Activated CD8-positive, alpha-beta memory T cell treated with anti-CD3 and anti-CD28 coated beads, Interleukin-2, amount 10 ng/mL, durations not matched to agents 7 days and 5 days (primary cell): ENCODE measurements around the gene MT3. TPM values are rescaled to one million over a fixed set of nuclear protein-coding genes. Genes with fewer than 3 reads are reported as not detected.

Experiments
- ATAC-seq: fragments of 150-1000 bp; cut with Tn5 transposase; one replicate; pipeline ENCODE4 v1.10.0; 2021; ENCODE audit warnings: moderate library complexity
- CTCF ChIA-PET: fragments of 350-600 bp; sonication (Branson Sonifier 250); formaldehyde crosslinking; loops from one replicate; lab custom pipeline; 2021; ENCODE audit warnings: antibody characterized with exemption; lab: Charles Lee
- DNase-seq: peaks from one replicate; pipeline ENCODE4 v3.0.0-alpha.2; 2020
- H3K27ac Mint-ChIP-seq: one replicate; pipeline ENCODE4 v1.8.0; 2021; ENCODE audit warnings: mild to moderate bottlenecking, mixed read lengths
- H3K27me3 Mint-ChIP-seq: one replicate; pipeline ENCODE4 v1.8.0; 2021; ENCODE audit warnings: mixed read lengths
- H3K36me3 Mint-ChIP-seq: one replicate; pipeline ENCODE4 v1.8.0; 2021; ENCODE audit warnings: mild to moderate bottlenecking, mixed read lengths
- H3K4me1 Mint-ChIP-seq: one replicate; pipeline ENCODE4 v1.8.0; 2021; ENCODE audit warnings: mixed read lengths
- H3K4me3 Mint-ChIP-seq: one replicate; pipeline ENCODE4 v1.8.0; 2021; ENCODE audit warnings: mild to moderate bottlenecking, moderate library complexity, mixed read lengths
- H3K9me3 Mint-ChIP-seq: one replicate; pipeline ENCODE4 v1.8.0; 2022; ENCODE audit warnings: low read depth, mixed read lengths
- total RNA-seq, 2 experiments: library from RNA; stranded (reverse); gene quantifications; one replicate each; pipeline ENCODE4 v1.2.3, GENCODE V29; 2021

The MT3 gene
- total RNA-seq, 2 experiments from 2014 or later, result 3.6 TPM; not detected in 1

DNA sequence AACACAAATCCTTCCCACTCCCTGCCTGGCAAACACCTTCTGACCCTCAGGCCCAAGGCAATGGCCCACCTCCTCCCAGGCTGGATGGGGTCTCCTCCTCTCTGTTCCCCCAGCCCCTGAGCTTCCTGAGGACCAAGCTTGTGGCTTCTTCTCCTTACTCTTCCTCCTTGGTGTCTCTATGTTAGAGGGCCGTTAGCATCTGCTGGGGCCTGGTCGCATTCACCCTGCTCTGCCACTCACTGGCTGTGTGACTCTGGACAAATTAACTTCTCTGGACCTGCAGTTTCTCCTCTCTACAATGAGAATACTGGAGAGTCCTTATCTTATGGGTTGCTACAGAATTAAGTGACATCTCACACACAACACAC is 18.3 kb downstream of the MT3 start:
- Mint-ChIP-seq H3K9me3 (no peaks in the 10 kb centered on the region), H3K36me3 (no peaks in the 10 kb centered on the region), H3K27ac (peak overlapping the region; percentile 76), H3K4me1 (peaks cover 49% of the 10 kb centered on the region), H3K27me3 (no peaks in the 10 kb centered on the region), H3K4me3 (peak overlapping the region; percentile 60)
- DNase-seq (no peak), ATAC-seq (no peak)
- CTCF ChIA-PET, result interaction anchor here (1.5 to 3.9 kb wide), 4 partner anchors 31 to 94 kb away, joined by 5 to 15 read pairs (median 8); no protein-coding TSS in a partner anchor

DNA sequence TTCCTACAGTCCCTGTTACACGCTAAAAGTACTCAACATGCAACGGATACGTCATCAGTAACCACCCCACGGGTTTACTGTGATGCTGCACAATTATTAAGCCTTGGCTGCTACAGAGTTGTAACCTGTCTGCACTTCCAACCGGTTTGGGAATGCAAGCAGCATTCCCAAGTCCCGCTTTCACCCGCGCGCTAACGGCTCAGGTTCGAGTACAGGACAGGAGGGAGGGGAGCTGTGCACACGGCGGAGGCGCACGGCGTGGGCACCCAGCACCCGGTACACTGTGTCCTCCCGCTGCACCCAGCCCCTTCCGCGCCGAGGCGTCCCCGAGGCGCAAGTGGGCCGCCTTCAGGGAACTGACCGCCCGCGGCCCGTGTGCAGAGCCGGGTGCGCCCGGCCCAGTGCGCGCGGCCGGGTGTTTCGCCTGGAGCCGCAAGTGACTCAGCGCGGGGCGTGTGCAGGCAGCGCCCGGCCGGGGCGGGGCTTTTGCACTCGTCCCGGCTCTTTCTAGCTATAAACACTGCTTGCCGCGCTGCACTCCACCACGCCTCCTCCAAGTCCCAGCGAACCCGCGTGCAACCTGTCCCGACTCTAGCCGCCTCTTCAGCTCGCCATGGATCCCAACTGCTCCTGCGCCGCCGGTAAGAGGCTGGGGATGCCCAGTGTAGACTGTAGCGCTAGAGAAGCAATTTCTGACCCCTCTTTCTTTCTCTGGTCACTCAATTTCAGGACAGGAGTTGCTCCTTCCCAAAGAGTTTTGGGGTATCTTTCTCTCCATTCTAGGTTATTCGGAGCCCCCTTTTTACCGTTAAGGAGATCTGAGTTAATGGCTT is 18.9 kb downstream of the MT3 start, which contains the start of gene MT2A:
TSS of gene MT2A (plus strand) at position 542 of the 833 bp plus-strand sequence. CDS start at position 614, 72 bp downstream.
- Mint-ChIP-seq H3K4me3 (peak within 1 kb of the TSS; percentile 95), H3K4me1 (peaks cover 50% of the 10 kb centered on the region), H3K36me3 (no peaks in the 10 kb centered on the region), H3K9me3 (no peaks in the 10 kb centered on the region), H3K27me3 (no peaks in the 10 kb centered on the region), H3K27ac (peak within 1 kb of the TSS; percentile 94)
- ATAC-seq, result peak; percentile 93
- CTCF ChIA-PET, result interaction anchor here (0.7 to 3.9 kb wide), 7 partner anchors 8 to 94 kb away, joined by 3 to 15 read pairs (median 6); no protein-coding TSS in a partner anchor
- peak; percentile 96 for DNase-seq

DNA sequence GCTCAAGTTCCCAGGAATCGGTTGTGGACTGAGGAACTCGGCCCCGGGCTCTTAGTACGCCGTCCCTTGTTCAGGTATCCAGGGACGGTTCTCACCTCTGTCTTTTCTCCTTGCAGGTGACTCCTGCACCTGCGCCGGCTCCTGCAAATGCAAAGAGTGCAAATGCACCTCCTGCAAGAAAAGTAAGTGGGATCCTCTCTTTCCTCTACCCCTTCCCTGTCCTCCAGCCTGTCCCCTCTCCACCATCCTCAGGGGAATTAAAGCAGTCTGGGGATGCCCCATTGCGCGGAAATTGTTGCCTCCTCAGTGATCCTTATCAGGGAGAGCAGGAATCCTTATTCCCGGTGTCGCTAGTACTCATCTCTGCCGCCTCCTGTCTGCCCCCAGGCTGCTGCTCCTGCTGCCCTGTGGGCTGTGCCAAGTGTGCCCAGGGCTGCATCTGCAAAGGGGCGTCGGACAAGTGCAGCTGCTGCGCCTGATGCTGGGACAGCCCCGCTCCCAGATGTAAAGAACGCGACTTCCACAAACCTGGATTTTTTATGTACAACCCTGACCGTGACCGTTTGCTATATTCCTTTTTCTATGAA is 19.6 kb downstream of the MT3 start:
- H3K27ac Mint-ChIP-seq, result peak overlapping the region; percentile 94
- no peak for DNase-seq
- H3K4me1 Mint-ChIP-seq, result peaks cover 54% of the 10 kb centered on the region
- H3K27me3 Mint-ChIP-seq, result no peaks in the 10 kb centered on the region
- no peaks in the 10 kb centered on the region for H3K36me3 Mint-ChIP-seq
- CTCF ChIA-PET, result interaction anchor here (1.5 to 3.9 kb wide), 4 partner anchors 8 to 93 kb away, joined by 3 to 15 read pairs (median 8); no protein-coding TSS in a partner anchor
- peak overlapping the region; percentile 95 for H3K4me3 Mint-ChIP-seq
- no peaks in the 10 kb centered on the region for H3K9me3 Mint-ChIP-seq
- ATAC-seq, result no peak

DNA sequence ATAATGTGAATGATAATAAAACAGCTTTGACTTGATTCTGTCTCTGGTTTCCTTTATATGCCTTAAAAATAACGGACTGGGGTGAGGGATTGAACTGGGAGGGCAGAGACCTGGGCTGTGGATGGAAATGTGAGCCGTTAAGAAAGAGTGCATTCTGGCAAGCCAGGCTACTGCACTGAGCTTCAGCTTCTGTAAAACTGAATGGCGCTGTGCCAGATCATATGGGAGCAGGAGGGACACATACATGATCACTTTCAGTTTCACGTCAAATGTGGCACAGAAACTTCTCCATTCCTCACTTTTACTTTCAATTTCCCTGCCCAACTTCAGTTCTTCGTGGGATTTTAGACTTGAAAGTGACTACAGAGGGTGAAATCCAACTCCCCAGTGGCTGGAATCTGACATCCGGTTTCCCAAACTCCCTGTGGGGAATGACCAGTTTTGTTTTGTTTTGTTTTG is 20.2 kb downstream of the MT3 start:
- H3K4me1 Mint-ChIP-seq, result peaks cover 59% of the 10 kb centered on the region
- CTCF ChIA-PET, result interaction anchor here (0.8 to 3.9 kb wide), 5 partner anchors 9 to 92 kb away, joined by 3 to 15 read pairs (median 6); no protein-coding TSS in a partner anchor
- H3K27ac Mint-ChIP-seq, result peak overlapping the region; percentile 94
- no peaks in the 10 kb centered on the region for H3K36me3 Mint-ChIP-seq
- peak; percentile 46 for ATAC-seq
- no peaks in the 10 kb centered on the region for H3K27me3 Mint-ChIP-seq
- peak overlapping the region; percentile 95 for H3K4me3 Mint-ChIP-seq
- peak; percentile 83 for DNase-seq
- no peaks in the 10 kb centered on the region for H3K9me3 Mint-ChIP-seq

DNA sequence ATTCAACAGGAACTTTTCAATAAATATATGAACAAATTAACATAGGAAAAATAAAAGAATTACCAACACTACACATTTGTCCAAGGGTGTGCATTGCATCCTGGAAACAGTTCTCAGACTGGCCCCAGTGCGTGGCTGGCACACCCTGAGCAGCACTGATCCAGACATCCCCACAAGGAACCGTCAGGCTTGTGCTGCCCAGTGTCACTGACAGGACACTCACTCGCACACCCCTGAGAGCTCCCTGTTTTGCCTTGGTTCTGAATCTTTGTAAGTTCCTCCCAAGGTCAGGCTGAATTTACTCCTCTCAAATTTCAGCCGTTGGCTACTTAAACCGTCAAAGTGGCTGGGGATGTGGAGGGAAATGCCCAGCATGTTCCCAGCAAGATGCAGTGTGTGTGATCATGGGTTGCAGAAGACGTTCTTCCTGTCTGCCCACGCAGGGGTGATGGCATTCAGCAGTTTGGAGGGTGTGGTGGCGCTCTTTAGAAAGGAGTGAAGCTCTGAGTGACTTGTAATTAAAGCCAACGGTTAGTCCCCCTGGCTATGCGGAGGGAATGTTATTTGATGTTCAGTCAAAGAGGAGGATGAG is 20.8 kb downstream of the MT3 start:
- ATAC-seq (peak; percentile 17), DNase-seq (peak; percentile 75)
- H3K27ac Mint-ChIP-seq, result peak overlapping the region; percentile 94
- H3K4me3 Mint-ChIP-seq, result peak overlapping the region; percentile 95
- H3K9me3 Mint-ChIP-seq, result no peaks in the 10 kb centered on the region
- CTCF ChIA-PET, result interaction anchor here (0.8 to 2.7 kb wide), 3 partner anchors 9 to 92 kb away, joined by 3 to 10 read pairs (median 6); no protein-coding TSS in a partner anchor
- peaks cover 66% of the 10 kb centered on the region for H3K4me1 Mint-ChIP-seq
- H3K27me3 Mint-ChIP-seq, result no peaks in the 10 kb centered on the region
- H3K36me3 Mint-ChIP-seq, result no peaks in the 10 kb centered on the region

DNA sequence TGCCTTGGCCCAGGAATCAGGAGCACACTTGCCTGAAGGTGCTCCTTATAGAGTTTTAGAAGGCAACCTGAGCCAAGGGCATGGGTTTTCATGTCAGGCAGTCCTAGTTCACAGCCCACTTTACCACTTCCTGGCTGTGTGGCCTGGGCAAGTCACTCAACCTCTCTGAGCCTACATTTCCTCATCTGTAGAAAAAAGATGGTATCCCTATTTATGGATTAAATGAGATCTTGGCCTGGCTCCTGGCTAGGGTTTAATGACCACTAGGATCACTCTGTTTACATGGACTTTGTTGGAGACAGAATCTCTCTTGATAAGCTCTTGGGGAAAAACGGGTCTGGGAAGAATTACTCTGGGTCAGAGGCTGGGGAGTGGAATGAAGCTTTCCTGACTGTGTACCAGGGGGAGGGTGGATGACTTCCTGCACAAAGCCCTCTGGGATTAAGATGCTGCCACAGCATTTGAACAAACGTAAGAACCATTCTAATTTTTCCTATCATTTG is 21.3 kb downstream of the MT3 start:
- no peaks in the 10 kb centered on the region for H3K27me3 Mint-ChIP-seq
- H3K4me1 Mint-ChIP-seq, result peaks cover 69% of the 10 kb centered on the region
- no peaks in the 10 kb centered on the region for H3K9me3 Mint-ChIP-seq
- peak overlapping the region; percentile 95 for H3K4me3 Mint-ChIP-seq
- ATAC-seq (no peak), DNase-seq (peak; percentile 74)
- CTCF ChIA-PET, result interaction anchor here (2.0 to 4.1 kb wide), 4 partner anchors 10 to 91 kb away, joined by 6 to 12 read pairs (median 9); no protein-coding TSS in a partner anchor
- no peaks in the 10 kb centered on the region for H3K36me3 Mint-ChIP-seq
- H3K27ac Mint-ChIP-seq, result peak overlapping the region; percentile 94

DNA sequence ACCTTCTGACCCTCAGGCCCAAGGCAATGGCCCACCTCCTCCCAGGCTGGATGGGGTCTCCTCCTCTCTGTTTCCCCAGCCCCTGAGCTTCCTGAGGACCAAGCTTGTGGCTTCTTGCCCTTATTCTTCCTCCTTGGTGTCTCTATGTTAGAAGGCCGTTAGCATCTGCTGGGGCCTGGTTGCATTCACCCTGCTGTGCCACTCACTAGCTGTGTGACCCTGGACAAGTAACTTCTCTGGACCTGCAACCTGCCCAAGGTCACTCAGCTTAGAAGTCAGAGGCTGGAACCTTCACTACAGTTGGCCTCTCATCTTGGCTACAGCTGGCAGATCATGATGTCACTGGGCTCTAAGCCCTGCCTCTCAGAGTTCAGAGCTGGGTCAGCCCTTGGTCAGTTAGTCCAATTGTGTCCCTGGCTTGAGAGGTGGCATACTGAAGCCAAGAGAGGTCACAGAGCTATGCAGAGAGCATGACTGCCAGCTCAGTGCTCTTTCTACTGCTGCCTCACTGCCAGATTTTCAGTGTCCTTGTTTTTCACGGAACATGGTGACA is 22.0 kb downstream of the MT3 start:
- Mint-ChIP-seq H3K4me1 (peaks cover 71% of the 10 kb centered on the region), H3K4me3 (no peak overlapping the region), H3K9me3 (no peaks in the 10 kb centered on the region), H3K27me3 (no peaks in the 10 kb centered on the region), H3K36me3 (no peaks in the 10 kb centered on the region), H3K27ac (peak overlapping the region; percentile 58)
- ATAC-seq (no peak), DNase-seq (no peak)
- CTCF ChIA-PET, result interaction anchor here (1.9 to 4.1 kb wide), 4 partner anchors 11 to 90 kb away, joined by 6 to 12 read pairs (median 8); partner anchors contain the start of gene MT1E

DNA sequence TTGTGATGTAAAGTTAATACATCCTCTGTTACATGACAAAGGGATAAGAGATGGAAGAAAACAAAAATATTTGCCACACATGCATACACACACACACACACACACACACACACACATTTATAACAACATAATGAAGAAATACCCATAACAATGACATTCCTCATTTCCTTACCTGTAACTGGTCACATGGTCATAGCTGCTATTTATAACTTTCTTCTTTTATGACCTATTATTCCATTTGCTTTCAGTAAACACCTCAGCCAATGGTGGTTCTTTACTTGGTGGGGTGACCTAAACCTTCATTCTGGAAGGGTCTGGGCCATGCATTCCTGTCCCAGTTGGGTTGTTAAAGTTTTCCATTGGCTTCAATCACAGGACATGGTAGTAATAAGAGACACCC is 24.4 kb downstream of the MT3 start:
- ATAC-seq (no peak), DNase-seq (no peak)
- Mint-ChIP-seq H3K4me1 (peaks cover 67% of the 10 kb centered on the region), H3K36me3 (no peaks in the 10 kb centered on the region), H3K4me3 (no peak overlapping the region), H3K27me3 (peaks cover 14% of the 10 kb centered on the region), H3K27ac (no peak overlapping the region), H3K9me3 (no peaks in the 10 kb centered on the region)
- CTCF ChIA-PET, result interaction anchor here (4.1 kb wide), 1 partner anchor 37 kb away, joined by 12 read pairs; no protein-coding TSS in a partner anchor

DNA sequence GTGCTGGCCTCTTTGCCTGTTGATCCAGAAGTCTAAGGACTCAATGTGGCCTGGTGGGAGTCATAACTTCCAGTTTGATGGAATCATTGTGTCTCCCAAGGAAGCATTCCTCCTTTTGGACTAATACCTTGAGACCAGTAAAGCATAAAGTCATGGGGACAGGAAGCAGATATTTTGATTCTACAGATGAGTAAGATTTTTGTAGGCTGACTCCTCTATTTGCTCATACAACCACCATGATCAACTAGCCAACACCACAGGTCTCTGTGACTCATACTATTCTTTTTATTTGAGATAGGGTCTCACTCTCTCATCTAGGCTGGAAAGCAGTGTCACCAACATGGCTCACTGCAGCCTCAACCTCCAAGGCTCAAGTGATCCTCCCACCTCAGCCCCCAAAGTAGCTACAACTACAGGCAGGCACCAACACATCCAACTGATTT is 25.2 kb downstream of the MT3 start:
- H3K27me3 Mint-ChIP-seq, result peaks cover 20% of the 10 kb centered on the region
- ATAC-seq (peak; percentile 57), DNase-seq (peak; percentile 57)
- H3K36me3 Mint-ChIP-seq, result no peaks in the 10 kb centered on the region
- no peak overlapping the region for H3K4me3 Mint-ChIP-seq
- CTCF ChIA-PET, result interaction anchor here (0.9 to 4.1 kb wide), 3 partner anchors 14 to 832 kb away, joined by 3 to 12 read pairs (median 3); no protein-coding TSS in a partner anchor
- no peaks in the 10 kb centered on the region for H3K9me3 Mint-ChIP-seq
- H3K27ac Mint-ChIP-seq, result peak overlapping the region; percentile 73
- H3K4me1 Mint-ChIP-seq, result peaks cover 65% of the 10 kb centered on the region

DNA sequence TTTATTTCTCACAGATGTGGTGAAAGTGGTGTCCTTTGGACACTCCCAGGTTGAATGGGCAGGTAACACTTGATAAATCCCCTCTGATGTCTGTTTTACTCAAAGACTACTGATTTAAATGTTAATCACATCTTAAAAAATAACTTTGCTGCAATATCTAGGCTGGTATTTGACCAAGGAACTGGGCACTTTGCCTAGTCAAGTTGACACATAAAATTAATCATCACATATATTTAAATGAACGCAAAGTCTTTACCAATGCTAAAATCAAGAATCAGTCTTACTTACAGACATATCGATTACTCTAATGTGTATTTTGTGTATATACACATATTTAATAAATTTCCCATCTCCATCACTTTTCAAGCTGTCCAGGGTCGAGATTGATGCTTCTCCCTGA is 26.0 kb downstream of the MT3 start:
- no peak overlapping the region for H3K27ac Mint-ChIP-seq
- H3K27me3 Mint-ChIP-seq, result peaks cover 23% of the 10 kb centered on the region
- H3K4me1 Mint-ChIP-seq, result peaks cover 59% of the 10 kb centered on the region
- H3K4me3 Mint-ChIP-seq, result no peak overlapping the region
- DNase-seq (no peak), ATAC-seq (no peak)
- H3K9me3 Mint-ChIP-seq, result no peaks in the 10 kb centered on the region
- CTCF ChIA-PET, result interaction anchor here (0.9 to 1.0 kb wide), 2 partner anchors 15 to 831 kb away, joined by 3 read pairs; no protein-coding TSS in a partner anchor
- no peaks in the 10 kb centered on the region for H3K36me3 Mint-ChIP-seq

DNA sequence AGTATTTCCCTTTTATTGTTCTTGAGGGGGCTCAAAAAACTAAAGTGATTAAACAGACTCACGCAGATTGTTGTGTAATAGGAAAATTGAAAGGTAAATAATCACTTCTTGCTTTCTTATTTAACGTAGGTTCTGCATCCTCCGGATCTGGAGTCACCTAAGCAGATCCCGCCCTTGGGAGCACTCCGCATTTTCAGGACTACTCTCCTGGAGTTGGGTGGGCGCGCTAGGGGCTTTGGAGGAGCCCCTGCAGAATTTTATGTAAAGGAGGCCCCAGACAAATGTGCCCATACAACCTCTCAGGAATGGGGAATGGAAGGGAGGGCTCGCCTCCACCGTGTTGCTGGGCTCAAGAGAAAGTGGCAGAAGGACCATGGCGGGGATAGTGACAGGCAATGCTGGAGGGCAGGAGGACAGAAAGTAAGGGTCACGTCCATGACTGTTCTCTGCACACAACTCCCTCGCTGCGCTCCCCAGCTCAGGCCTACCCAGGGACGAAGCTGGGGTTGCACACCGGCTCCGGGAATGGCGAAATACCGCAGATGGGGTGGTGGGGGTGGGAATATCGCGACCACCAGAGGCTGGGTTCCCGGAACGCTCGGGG is 27.4 kb downstream of the MT3 start:
- H3K4me1 Mint-ChIP-seq, result peaks cover 45% of the 10 kb centered on the region
- DNase-seq (no peak), ATAC-seq (no peak)
- H3K4me3 Mint-ChIP-seq, result peak overlapping the region; percentile 54
- CTCF ChIA-PET, result interaction anchor here (1.6 kb wide), 1 partner anchor 27 kb away, joined by 3 read pairs; no protein-coding TSS in a partner anchor
- peaks cover 26% of the 10 kb centered on the region for H3K27me3 Mint-ChIP-seq
- no peaks in the 10 kb centered on the region for H3K36me3 Mint-ChIP-seq
- H3K9me3 Mint-ChIP-seq, result no peaks in the 10 kb centered on the region
- H3K27ac Mint-ChIP-seq, result no peak overlapping the region
